Measurements from ENCODE around the gene P2RY14. TPM values are rescaled to one million over a fixed set of nuclear protein-coding genes. Genes with fewer than 3 reads are reported as not detected.

Gene P2RY14
- total and polyA plus RNA-seq, 10 of the 15 experiments (the other 5 are each of a cell fraction or from before 2014, with no cell fraction given): 0.06 to 0.37 (median 0.28) TPM; not detected in 7

DNA sequence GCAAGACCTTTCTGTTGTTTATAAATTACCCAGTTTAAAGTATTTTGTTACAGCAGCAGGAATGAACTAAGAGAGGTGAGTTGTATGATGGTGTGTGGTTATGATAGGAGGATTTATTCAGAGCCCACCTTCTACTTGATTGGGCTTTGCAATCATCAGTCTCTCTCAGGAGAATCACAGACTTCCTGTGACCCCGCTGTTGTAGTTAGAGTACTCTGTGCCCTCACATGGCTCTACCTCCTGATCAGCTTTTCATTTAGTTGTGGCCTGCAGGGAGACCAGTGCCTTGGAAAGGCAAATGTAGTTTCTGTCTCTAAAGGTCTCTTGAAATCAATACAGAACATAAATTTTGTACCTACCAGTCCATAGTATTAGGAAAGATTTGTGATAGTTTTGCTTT lies 7.6 kb upstream of the P2RY14 start:
- WGBS (ENCODE audit: insufficient coverage, insufficient replicate concordance, low lambda C conversion rate, missing lambda C conversion rate): 29% methylated on average over 1 of the region's 1 CpG
- H3K4me1 ChIP-seq (ENCODE audit: control insufficient read depth, insufficient read depth, low read length): no peaks in the 10 kb centered on the region
- SMC1A ChIA-PET (ENCODE audit: uncharacterized antibody, unreplicated experiment): interaction anchor here (0.7 to 3.6 kb wide), 3 partner anchors 58 to 118 kb away, joined by 4 to 17 read pairs (median 17); no protein-coding TSS in a partner anchor
- no peak overlapping the region for H2AFZ ChIP-seq (ENCODE audit: control insufficient read depth, low read depth, low read length)
- in situ Hi-C loops (cut with MboI): no loop called here
- CTCF ChIA-PET: interaction anchor here (1.0 to 4.4 kb wide), 4 partner anchors 55 to 119 kb away, joined by 3 to 37 read pairs (median 9); no protein-coding TSS in a partner anchor
- no peak for FAIRE-seq
- no peak overlapping the region for H3K4me3 ChIP-seq
- DNase-seq (ENCODE audit: low read depth, low spot score): no peak
- no TSS peak for BruUV-seq (replicated peaks)
- H3K36me3 ChIP-seq (ENCODE audit: control insufficient read depth in 2 of 2, insufficient read depth in 2 of 2, low read length in 1 of 2): no peaks in the 10 kb centered on the region
- RAD21 ChIA-PET (ENCODE audit: unreplicated experiment): interaction anchor here (0.9 to 1.3 kb wide), 3 partner anchors 56 to 552 kb away, joined by 3 to 9 read pairs (median 3); no protein-coding TSS in a partner anchor
- no peak overlapping the region for H3K27ac ChIP-seq (ENCODE audit: control insufficient read depth, insufficient read depth)
- H3K9ac ChIP-seq (ENCODE audit: control insufficient read depth, insufficient read depth, low read length): no peak overlapping the region
- intact Hi-C loops (cut with micrococcal nuclease; ENCODE audit: unreplicated experiment): no loop called here
- H3K9me3 ChIP-seq (replicated peaks; ENCODE audit: control insufficient read depth, insufficient read depth, low read length): no peaks in the 10 kb centered on the region
- H3K4me2 ChIP-seq (ENCODE audit: control insufficient read depth, insufficient read depth): no peak overlapping the region
- no peak for ATAC-seq
- no peaks in the 10 kb centered on the region for H4K20me1 ChIP-seq (ENCODE audit: control insufficient read depth, insufficient read depth)
- POLR2A ChIA-PET: no interaction called here
- H3K27me3 ChIP-seq (replicated peaks in 1 of 2; ENCODE audit: control insufficient read depth in 2 of 2, insufficient read depth in 2 of 2, low read length in 1 of 2): no peaks in the 10 kb centered on the region
- TF ChIP-seq NFYA (IDR thresholded peaks at IDR 0.05; ENCODE audit: borderline replicate concordance, low read depth, low read length) (no peak), CHD2 (IDR thresholded peaks at IDR 0.05; ENCODE audit: borderline replicate concordance, low read depth, low read length) (no peak), NFYB (IDR thresholded peaks at IDR 0.05; ENCODE audit: insufficient read depth, low read depth, low read length) (no peak), MEF2A (IDR thresholded peaks at IDR 0.05; ENCODE audit: insufficient read depth, low read depth, low read length) (no peak)
- TF ChIP-seq, protein P1, sequence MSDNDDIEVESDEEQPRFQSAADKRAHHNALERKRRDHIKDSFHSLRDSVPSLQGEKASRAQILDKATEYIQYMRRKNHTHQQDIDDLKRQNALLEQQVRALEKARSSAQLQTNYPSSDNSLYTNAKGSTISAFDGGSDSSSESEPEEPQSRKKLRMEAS (IDR thresholded peaks at IDR 0.05; ENCODE audit: low read depth, low read length): no peak
- TF ChIP-seq, protein P2, sequence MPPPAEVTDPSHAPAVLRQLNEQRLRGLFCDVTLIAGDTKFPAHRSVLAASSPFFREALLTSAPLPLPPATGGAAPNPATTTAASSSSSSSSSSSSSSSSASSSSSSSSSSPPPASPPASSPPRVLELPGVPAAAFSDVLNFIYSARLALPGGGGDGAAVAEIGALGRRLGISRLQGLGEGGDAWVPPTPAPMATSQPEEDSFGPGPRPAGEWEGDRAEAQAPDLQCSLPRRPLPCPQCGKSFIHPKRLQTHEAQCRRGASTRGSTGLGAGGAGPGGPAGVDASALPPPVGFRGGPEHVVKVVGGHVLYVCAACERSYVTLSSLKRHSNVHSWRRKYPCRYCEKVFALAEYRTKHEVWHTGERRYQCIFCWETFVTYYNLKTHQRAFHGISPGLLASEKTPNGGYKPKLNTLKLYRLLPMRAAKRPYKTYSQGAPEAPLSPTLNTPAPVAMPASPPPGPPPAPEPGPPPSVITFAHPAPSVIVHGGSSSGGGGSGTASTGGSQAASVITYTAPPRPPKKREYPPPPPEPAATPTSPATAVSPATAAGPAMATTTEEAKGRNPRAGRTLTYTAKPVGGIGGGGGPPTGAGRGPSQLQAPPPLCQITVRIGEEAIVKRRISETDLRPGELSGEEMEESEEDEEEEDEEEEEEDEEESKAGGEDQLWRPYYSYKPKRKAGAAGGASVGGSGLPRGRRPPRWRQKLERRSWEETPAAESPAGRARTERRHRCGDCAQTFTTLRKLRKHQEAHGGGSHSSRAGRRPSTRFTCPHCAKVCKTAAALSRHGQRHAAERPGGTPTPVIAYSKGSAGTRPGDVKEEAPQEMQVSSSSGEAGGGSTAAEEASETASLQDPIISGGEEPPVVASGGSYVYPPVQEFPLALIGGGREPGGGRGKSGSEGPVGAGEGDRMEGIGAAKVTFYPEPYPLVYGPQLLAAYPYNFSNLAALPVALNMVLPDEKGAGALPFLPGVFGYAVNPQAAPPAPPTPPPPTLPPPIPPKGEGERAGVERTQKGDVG (CRISPR knock-in tag; IDR thresholded peaks at IDR 0.05): no peak
- TF ChIP-seq, protein P3, sequence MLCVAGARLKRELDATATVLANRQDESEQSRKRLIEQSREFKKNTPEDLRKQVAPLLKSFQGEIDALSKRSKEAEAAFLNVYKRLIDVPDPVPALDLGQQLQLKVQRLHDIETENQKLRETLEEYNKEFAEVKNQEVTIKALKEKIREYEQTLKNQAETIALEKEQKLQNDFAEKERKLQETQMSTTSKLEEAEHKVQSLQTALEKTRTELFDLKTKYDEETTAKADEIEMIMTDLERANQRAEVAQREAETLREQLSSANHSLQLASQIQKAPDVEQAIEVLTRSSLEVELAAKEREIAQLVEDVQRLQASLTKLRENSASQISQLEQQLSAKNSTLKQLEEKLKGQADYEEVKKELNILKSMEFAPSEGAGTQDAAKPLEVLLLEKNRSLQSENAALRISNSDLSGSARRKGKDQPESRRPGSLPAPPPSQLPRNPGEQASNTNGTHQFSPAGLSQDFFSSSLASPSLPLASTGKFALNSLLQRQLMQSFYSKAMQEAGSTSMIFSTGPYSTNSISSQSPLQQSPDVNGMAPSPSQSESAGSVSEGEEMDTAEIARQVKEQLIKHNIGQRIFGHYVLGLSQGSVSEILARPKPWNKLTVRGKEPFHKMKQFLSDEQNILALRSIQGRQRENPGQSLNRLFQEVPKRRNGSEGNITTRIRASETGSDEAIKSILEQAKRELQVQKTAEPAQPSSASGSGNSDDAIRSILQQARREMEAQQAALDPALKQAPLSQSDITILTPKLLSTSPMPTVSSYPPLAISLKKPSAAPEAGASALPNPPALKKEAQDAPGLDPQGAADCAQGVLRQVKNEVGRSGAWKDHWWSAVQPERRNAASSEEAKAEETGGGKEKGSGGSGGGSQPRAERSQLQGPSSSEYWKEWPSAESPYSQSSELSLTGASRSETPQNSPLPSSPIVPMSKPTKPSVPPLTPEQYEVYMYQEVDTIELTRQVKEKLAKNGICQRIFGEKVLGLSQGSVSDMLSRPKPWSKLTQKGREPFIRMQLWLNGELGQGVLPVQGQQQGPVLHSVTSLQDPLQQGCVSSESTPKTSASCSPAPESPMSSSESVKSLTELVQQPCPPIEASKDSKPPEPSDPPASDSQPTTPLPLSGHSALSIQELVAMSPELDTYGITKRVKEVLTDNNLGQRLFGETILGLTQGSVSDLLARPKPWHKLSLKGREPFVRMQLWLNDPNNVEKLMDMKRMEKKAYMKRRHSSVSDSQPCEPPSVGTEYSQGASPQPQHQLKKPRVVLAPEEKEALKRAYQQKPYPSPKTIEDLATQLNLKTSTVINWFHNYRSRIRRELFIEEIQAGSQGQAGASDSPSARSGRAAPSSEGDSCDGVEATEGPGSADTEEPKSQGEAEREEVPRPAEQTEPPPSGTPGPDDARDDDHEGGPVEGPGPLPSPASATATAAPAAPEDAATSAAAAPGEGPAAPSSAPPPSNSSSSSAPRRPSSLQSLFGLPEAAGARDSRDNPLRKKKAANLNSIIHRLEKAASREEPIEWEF (IDR thresholded peaks at IDR 0.05; ENCODE audit: insufficient replicate concordance, low read depth, low read length): no peak
- no peaks in the 10 kb centered on the region for H3K79me2 ChIP-seq (ENCODE audit: control insufficient read depth, insufficient read depth, low read length)

Measured in GM12878 (cell line).